HG03175 (cell line): ENCODE data around the gene USP36.
"Not testable (repeated sequence)": the region's sequence is repeated elsewhere in the genome, so short reads cannot be mapped to it uniquely, and the experiment has no call there.

Source experiments
- ATAC-seq: cut with Tn5 transposase; IDR thresholded peaks from one replicate; pipeline ENCODE4 v1.9.1; 2021; ENCODE audit warnings: mild to moderate bottlenecking, moderate library complexity; ENCODE audit not compliant: unreplicated experiment

USP36 gene

GRCh38 chr17:78873519-78874340 is 33.1 kb upstream of the USP36 start:
- no peak for ATAC-seq

DNA sequence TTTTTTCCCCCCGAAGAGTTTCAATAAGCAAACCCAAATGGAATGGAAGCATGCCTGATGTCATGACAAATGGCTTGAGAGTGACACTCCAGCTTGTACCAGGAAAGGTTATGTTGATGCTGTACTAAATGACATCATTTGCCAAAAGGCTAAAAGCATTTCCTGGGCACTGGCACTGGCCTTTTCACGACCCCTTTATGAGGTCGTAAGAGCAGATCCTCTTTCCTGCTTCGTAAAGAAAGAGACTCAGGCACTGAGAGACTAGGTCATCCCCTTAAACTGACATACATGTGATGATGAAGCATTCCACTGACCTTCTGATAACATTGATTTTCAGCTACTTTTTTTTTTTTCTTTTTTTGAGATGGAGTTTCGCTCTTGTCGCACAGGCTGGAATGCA is 31.9 kb upstream of the USP36 start:
- ATAC-seq = no peak

DNA sequence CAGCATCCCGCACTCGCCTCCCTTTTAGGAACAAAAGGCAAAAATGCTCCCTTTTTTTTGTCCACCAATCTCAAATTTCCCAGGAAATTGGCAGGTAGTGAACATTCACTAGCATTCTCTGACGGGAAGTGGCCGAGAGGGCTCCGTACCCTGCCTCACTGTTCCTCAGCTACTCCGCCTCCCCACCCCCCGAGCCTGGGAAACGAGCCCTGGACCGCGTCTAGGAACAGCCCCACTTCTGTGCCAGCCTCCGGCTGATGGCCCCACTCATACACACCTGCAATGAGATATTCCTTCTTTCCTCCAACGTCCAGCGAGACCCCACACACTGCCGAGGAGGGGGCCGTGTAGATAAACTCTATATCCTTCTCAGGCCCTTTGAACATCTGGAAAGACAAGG is 30.0 kb upstream of the USP36 start:
- no peak for ATAC-seq

- ATAC-seq = no peak
Measured at GRCh38 chr17:78868391-78868790, 27.8 kb upstream of the USP36 start.

DNA sequence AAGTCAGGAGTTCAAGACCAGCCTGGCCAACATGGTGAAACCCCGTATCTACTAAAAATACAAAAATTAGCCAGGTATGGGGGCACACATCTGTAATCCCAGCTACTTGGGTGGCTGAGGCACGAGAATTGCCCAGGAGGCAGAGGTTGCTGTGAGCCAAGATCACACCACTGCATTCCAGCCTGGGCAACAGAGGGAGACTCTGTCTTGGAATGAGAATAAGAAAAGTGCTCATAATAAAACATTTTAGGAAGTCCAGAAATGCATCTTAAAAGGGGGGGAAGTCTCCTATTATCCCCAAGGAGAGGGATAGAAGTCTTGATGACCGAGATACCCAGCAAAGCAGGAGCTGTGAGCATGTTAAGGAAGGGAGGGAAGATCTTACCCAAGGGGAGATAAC is 26.4 kb upstream of the USP36 start:
- not testable (repeated sequence) for ATAC-seq

DNA sequence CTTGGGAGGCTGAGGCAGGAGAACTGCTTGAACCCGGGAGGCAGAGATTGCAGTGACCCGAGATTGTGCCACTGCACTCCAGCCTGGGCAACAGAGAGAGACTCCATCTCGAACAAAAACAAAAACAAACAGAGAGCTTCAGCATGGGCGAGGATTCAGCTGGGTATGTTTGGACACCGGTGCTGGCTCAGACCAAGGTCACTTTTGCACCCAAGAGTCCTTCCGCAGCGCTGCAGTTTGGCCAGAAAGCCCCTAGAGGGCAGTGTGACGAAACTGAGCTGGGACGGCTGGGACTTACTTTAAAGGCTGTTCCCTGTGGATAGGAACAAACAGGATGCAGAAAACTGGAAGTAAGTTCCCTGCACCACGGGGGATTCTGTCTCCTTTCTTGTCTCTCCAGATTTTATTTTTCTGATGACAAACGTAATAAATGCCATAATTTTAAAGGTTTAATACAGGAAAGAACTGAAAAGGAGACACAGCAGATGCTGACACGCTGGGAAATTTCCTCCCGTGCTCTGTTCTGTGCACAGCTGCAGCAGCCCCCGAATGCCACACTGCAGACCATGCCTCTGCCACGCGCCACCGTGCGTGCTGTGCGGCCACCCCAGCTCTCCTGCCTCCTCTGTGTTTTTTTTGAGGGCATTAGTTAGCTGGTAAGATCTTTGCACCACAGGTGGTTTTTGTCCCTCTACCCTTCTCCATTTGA is 25.2 kb upstream of the USP36 start:
- no peak for ATAC-seq

DNA sequence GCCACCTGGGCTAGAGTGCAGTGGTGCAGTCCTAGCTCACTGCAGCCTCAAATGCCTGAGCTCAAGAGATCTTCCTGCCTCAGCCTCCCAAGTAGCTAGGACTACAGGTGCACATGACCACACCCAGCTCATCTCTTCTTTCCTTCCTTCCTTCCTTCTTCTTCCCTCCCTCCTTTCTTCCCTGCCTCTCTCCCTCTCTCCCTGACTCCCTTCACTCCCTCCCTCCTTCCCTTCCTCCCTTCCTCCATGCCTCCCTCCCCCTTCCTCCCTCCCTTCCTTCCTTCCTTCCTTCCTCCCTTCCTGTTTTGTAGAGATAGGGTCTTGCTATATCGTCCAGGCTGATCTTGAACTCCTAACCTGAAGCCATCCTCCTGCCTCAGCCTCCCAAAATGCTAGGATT is 23.5 kb upstream of the USP36 start:
- no peak for ATAC-seq

GRCh38 chr17:78862073-78863023 is 21.7 kb upstream of the USP36 start:
- ATAC-seq = no peak

DNA sequence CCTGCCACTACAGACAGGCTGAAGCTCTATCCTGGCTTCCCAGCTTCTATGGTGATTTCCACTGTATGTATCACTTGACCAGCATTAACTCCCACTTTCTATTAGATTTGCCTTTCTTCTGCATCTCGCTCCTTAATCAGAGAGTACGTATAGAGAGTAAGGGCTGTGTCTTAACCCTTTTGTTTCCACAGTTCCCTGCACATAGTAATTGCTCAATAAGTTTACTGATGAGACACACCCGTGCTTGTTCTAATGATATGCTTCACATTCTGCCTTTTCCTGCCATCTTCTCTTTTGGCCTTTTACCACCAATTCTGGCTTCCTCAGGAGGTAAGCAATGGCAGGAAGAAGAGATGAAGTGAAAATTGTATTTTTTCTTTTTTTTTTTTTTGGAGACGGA is 20.6 kb upstream of the USP36 start:
- no peak for ATAC-seq

GRCh38 chr17:78859051-78859450 is 18.4 kb upstream of the USP36 start:
- ATAC-seq = no peak

GRCh38 chr17:78857266-78857665 is 16.7 kb upstream of the USP36 start:
- no peak for ATAC-seq

DNA sequence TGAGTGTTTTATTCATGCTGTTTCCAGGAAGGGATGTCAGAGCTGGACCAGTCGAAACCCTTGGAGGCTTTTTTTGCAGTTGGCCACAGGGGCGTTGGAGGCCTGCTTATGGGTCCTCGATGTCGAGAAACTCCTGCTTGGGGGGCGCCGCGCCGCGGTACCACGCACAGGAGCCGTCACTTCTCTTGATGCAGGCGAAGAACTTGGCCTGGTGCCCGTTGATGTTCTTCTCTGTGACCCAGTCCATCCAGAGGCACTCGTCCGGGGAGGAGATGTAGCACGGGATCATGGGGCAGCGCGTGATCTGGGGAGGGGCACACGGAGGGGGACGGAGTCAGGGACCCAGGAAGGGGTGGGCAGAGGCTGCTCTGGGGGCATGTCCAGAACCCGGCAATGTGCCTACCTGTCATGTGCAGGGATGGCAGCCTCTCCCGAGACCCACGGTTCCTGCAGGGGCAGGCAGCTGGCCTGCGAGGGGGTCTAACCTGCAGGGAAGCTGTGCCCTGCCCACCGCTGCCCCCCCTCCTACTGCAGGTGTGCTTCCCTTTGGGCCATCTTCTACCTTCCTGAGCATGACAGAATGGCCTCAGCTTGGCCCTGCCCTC is 15.0 kb upstream of the USP36 start:
- ATAC-seq = no peak

GRCh38 chr17:78854508-78854907 is 13.9 kb upstream of the USP36 start:
- ATAC-seq = no peak

GRCh38 chr17:78853926-78854394 is 13.3 kb upstream of the USP36 start:
- ATAC-seq = no peak

GRCh38 chr17:78852709-78853121 is 12.1 kb upstream of the USP36 start:
- ATAC-seq = no peak

- no peak for ATAC-seq
Measured at GRCh38 chr17:78849026-78849425, 8.4 kb upstream of the USP36 start.

GRCh38 chr17:78847052-78847451 is 6.4 kb upstream of the USP36 start:
- ATAC-seq = no peak

DNA sequence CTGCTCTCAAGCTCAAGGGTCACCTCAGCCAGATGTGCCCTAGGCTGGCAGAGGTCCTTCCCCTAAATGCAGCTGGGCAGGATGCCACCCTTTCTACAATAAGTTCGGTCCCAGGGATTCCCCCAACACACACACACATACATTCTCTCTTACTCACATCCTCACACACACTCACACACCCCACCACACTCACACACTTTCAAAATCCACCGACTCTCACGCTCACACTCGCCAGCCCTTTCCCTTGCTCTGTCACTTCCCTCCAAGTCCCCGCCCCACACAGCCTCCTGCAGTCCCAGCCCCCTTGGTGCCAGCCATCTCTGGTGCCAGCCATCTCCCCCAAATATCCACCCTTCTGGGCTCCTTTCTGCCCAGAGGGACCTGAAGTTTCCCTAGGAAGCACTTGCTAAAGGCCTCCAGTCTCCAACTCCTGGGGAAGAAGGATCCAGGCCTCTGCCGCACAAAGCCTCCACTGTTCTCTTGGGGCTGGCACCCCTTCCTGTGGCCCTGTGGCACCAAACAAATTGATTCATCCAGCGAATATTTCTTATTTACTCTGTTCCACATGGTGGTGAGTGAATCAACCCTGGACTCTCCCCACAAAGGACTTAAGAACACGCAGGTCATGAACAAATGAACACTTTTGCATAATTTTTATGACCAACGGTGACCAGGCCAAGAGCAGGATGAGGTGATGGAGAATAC is 3.8 kb upstream of the USP36 start:
- no peak for ATAC-seq

DNA sequence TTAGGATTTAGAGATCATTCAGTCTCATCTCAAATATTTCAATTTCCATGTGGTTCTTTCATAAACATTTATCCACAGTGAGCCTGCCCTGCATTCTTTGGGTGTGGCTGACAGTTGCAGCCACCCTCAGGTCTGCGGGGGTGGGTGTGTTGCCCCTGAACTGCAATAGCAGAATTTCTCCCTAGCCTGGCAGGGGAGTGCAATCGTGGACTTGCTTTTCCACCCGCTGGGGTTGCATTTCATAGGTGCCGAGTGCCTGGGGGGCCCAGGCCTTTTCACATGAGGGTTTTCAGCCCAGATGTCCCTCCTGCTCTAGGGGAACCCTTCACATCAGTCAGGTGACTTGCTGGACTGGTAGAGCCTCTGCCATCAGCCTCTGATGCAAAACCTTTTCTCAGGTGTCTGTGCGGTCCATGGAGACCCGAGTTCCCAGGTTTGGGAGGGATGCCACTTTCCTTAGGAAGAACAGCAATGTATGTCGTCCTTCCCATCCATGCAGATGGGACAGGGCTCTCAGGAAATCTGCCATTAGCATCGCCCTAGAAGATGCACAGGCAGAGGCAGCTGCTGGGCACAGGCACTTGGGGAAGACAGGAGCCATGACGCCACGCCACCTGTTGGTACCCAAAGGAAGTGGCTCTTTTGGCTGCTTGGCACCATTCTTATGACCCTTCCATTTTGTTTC is 2.4 kb upstream of the USP36 start:
- ATAC-seq = no peak

DNA sequence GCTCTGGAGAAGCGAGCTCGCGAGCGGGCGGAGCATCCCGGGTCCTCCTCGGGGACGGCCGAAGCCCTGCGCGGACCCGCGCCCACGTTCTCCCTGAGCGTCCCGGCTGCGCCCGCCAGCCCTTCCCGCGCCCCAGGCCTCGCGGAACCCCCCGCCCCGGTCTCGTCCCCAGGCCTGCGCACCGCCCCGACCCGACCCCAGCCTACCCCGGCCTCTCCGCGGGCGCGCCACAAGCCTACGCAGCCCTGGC is 159 bp downstream of the USP36 start:
- ATAC-seq = no peak
